ENCODE measurements around the gene POU4F1.
"Not testable (repeated sequence)": the region's sequence is repeated elsewhere in the genome, so short reads cannot be mapped to it uniquely, and the experiment has no call there.

The POU4F1 gene, protein sequence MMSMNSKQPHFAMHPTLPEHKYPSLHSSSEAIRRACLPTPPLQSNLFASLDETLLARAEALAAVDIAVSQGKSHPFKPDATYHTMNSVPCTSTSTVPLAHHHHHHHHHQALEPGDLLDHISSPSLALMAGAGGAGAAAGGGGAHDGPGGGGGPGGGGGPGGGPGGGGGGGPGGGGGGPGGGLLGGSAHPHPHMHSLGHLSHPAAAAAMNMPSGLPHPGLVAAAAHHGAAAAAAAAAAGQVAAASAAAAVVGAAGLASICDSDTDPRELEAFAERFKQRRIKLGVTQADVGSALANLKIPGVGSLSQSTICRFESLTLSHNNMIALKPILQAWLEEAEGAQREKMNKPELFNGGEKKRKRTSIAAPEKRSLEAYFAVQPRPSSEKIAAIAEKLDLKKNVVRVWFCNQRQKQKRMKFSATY

DNA sequence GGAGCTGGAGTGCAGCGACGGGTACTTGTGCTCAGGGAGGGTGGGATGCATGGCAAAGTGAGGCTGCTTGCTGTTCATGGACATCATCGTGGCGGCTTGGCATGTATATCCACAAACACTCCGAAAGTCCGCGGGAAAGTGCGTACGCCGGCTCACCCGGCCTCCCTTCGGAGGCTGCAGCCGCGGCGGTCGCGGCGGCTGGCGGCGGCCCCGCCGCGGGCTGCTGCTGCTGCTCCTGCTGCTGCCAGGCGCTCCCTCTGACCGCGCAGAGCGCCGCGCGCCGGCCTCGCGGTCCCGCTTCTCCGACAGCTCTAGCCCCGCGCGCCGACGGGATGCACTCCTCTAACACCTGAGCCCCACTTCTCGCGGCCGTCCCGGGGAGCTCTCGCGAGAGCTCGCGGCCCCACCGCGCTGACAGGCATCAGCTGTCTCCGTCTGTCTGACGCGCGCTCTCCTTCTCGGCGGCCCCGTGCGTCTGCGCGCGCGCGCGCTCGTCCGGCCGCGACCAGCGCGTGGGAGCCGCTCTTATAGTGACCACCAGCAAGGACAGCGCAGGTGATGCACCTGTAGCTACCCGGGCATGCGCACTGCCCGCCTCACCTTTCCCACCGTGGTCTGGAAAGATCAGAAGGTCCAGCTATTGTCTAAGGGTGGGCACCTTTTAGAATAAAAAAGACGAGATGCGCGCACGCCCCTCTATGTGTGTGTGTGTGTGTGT, at the start of gene POU4F1:
POU4F1 (minus strand) TSS at position 313 of the 718 bp plus-strand sequence; CDS start at position 87, 226 bp downstream.
- DNase-seq (ENCODE audit: low spot score): peak; percentile 92
- TF ChIP-seq, protein P1, sequence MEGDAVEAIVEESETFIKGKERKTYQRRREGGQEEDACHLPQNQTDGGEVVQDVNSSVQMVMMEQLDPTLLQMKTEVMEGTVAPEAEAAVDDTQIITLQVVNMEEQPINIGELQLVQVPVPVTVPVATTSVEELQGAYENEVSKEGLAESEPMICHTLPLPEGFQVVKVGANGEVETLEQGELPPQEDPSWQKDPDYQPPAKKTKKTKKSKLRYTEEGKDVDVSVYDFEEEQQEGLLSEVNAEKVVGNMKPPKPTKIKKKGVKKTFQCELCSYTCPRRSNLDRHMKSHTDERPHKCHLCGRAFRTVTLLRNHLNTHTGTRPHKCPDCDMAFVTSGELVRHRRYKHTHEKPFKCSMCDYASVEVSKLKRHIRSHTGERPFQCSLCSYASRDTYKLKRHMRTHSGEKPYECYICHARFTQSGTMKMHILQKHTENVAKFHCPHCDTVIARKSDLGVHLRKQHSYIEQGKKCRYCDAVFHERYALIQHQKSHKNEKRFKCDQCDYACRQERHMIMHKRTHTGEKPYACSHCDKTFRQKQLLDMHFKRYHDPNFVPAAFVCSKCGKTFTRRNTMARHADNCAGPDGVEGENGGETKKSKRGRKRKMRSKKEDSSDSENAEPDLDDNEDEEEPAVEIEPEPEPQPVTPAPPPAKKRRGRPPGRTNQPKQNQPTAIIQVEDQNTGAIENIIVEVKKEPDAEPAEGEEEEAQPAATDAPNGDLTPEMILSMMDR (IDR thresholded peaks at IDR 0.05; ENCODE audit: extremely low read depth, missing control alignments): no peak

DNA sequence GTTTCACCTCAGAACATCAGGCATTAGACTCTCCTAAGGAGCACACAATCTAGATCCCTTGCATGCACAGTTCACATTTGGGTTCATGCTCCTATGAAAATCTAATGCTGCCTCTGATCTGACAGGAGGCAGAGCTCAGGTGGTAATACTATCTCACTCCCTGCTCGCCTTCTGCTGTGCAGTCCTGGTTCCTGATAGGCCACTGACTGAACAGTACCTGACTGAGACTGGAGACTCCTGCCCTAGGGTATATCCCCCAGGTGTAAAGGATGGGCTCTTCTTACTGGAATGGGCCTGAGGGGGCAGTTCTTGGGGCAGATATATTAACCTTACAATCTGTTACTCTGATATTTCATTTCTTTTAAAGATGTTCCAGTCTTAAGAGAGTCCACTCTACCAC, 49.3 kb upstream of the POU4F1 start:
- no peak for DNase-seq (ENCODE audit: low spot score)
- TF ChIP-seq, protein P1 (IDR thresholded peaks at IDR 0.05; ENCODE audit: extremely low read depth, missing control alignments): no peak

DNA sequence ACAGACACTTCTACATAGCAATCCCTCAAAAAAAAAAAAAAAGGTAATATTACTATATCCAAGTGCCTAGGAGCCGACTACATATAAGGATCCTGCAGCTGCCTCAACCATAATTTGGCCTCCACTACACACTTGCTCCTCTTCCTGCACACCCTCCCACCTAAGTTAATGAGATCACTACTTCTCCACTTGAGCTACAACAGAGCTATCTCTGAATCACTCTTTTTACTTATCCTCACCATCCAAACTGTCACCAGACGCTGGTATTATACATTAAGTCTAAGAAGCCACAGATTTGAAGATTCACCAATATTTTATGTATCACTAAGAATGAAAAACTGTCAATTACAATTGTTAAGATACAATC, 47.3 kb upstream of the POU4F1 start:
- TF ChIP-seq, protein P1 (IDR thresholded peaks at IDR 0.05; ENCODE audit: extremely low read depth, missing control alignments): no peak
- DNase-seq (ENCODE audit: low spot score): no peak

DNA sequence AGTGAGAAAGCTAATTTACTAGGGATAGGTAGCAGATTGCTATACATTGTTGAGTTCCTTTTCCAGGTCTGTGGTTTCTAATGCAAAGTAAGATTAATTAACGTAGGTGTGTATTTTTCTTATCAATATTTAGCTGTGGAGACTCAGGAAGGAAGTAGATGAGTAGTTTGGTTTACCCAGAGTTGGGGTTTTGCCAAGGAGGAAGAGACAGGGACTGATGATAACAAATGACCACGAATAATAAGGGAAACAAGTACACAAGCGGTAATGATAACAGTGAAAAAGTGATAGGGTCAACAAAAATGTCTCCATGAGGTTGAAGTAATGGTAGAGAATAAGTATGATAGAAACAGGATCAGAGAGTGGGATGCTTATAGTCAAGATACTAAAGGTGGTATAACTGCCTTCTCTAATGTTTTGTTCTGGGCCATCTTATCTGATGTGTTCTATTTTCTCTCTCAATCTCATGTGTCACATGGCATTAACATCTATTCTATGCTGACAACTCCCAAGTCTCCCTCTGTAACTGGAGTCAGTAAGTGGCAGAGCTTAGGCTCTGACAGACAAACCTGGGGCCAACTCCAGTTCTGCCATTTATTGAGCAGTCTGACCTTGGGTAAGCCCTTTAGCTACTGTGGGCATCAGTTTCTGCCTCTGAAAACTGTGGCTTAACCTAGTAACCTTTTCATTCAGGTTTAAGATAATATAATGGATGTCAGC, 46.8 kb upstream of the POU4F1 start:
- DNase-seq (ENCODE audit: low spot score): no peak

DNA sequence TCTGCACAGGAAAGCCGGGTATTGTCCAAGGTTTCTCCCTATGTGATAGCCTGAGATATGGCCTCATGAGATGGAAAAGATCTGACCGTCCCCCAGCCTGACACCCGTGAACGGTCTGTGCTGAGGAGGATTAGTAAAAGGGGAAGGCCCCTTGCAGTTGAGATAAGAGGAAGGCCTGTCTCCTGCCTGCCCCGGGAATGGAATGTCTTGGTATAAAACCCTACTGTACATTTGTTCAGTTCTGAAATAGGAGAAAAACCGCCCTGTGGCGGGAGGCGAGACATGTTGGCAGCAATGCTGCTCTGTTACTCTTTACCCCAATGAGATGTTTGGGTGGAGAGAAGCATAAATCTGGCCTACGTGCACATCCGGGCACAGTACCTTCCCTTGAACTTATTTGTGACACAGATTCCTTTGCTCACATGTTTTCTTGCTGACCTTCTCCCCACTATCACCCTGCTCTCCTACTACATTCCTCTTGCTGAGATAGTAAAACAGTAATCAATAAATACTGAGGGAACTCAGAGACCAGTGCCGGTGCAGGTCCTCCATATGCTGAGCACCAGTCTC, 43.8 kb upstream of the POU4F1 start:
- DNase-seq (ENCODE audit: low spot score): not testable (repeated sequence)

More for the DNA sequence above, 46.8 kb upstream of the POU4F1 start:
- TF ChIP-seq, protein P1 (IDR thresholded peaks at IDR 0.05; ENCODE audit: extremely low read depth, missing control alignments): no peak

DNA sequence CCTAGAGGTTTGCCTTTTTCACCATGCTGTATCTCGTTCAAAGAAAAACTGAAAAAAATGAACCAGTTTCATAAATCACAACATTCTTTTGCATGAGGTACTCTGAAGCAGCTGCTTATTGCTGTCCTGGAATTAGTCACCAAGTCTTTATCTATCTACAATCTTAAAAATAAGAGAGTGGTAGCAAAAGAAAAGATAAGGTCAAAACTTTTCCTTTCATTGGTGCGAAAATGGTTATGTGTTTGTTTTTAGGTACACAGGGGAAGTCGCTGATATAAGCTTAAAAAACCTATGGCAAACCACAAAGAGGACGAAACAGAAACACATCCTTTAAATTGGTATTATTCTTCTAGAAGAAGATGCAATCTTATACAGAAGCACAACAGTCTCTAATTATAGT, 34.9 kb upstream of the POU4F1 start:
- TF ChIP-seq, protein P1 (IDR thresholded peaks at IDR 0.05; ENCODE audit: extremely low read depth, missing control alignments): no peak

DNA sequence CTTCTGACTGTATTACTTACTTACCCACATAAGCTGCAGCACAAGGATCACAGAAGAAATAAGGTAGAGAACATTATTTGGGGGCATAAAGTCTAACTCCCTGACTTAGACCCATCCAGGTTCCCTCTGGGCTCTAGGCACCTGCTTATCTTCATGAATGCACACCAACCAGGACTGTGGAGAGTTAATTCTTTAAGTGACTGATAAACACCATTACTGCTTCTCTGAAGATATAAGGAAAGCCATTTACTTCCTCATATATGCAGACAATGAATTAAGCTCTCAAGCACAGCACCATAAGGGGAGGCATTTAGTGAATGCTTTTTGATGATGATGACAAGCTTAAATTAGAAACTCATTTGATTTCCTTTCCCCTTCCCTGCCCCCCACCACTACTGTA, 33.1 kb upstream of the POU4F1 start:
- DNase-seq (ENCODE audit: low spot score): no peak
- TF ChIP-seq, protein P1 (IDR thresholded peaks at IDR 0.05; ENCODE audit: extremely low read depth, missing control alignments): no peak

More for the DNA sequence above, 34.9 kb upstream of the POU4F1 start:
- peak; percentile 27 for DNase-seq (ENCODE audit: low spot score)
